Measurements from ENCODE around the gene NDUFS3.

Gene NDUFS3

GRCh38 chr11:47586098-47586855, 7.4 kb downstream of the NDUFS3 start, which contains the start of gene FAM180B:
Gene FAM180B, plus strand, starts transcription at chr11:47586678. Its CDS starts 91 bp downstream, at chr11:47586769.
- Histone ChIP-seq H3K27ac (ENCODE audit: extremely low read depth, low read depth, low read length) (no peak within 1 kb of the TSS), H3K36me3 (ENCODE audit: control insufficient read depth in 2 of 2, insufficient read depth in 1 of 2, low read length in 2 of 2) (peaks cover 14 to 41% of the 10 kb centered on the region in 2 experiments; a peak in 2 of 3 replicates), H3K9me3 (ENCODE audit: control insufficient read depth, insufficient read depth, low read depth, low read length) (no peaks in the 10 kb centered on the region), H3K4me3 (ENCODE audit: low read depth, low read length) (no peak within 1 kb of the TSS), H3K4me1 (ENCODE audit: control insufficient read depth, insufficient read depth, low read length) (no peaks in the 10 kb centered on the region)
- TF ChIP-seq ZSCAN18 (tag by site-specific recombination; IDR thresholded peaks at IDR 0.05) (no peak), GLIS1 (tag by site-specific recombination; IDR thresholded peaks at IDR 0.05) (0 out of 2 replicates have a peak, but pooled peaks have one; percentile 9)
- POLR2A ChIA-PET: interaction anchor here (0.8 kb wide), 1 partner anchor 10 kb away, joined by 3 read pairs; no protein-coding TSS in a partner anchor
- CTCF ChIA-PET: no interaction called here

- TF ChIP-seq ZFHX2 (tag by site-specific recombination; conservative IDR thresholded peaks at IDR 0.05): 0 out of 2 replicates have a peak, but pooled peaks have one; percentile 26
- no peak for TF ChIP-seq KLF10 (tag by site-specific recombination; IDR thresholded peaks at IDR 0.05)
- TF ChIP-seq, protein P1, sequence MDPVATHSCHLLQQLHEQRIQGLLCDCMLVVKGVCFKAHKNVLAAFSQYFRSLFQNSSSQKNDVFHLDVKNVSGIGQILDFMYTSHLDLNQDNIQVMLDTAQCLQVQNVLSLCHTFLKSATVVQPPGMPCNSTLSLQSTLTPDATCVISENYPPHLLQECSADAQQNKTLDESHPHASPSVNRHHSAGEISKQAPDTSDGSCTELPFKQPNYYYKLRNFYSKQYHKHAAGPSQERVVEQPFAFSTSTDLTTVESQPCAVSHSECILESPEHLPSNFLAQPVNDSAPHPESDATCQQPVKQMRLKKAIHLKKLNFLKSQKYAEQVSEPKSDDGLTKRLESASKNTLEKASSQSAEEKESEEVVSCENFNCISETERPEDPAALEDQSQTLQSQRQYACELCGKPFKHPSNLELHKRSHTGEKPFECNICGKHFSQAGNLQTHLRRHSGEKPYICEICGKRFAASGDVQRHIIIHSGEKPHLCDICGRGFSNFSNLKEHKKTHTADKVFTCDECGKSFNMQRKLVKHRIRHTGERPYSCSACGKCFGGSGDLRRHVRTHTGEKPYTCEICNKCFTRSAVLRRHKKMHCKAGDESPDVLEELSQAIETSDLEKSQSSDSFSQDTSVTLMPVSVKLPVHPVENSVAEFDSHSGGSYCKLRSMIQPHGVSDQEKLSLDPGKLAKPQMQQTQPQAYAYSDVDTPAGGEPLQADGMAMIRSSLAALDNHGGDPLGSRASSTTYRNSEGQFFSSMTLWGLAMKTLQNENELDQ (tag by site-specific recombination; IDR thresholded peaks at IDR 0.05; ENCODE audit: low read depth): no peak
- TF ChIP-seq, protein P2, sequence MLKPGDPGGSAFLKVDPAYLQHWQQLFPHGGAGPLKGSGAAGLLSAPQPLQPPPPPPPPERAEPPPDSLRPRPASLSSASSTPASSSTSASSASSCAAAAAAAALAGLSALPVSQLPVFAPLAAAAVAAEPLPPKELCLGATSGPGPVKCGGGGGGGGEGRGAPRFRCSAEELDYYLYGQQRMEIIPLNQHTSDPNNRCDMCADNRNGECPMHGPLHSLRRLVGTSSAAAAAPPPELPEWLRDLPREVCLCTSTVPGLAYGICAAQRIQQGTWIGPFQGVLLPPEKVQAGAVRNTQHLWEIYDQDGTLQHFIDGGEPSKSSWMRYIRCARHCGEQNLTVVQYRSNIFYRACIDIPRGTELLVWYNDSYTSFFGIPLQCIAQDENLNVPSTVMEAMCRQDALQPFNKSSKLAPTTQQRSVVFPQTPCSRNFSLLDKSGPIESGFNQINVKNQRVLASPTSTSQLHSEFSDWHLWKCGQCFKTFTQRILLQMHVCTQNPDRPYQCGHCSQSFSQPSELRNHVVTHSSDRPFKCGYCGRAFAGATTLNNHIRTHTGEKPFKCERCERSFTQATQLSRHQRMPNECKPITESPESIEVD (tag by site-specific recombination; IDR thresholded peaks at IDR 0.05): no peak
- no peak for TF ChIP-seq ZNF843 (tag by site-specific recombination; IDR thresholded peaks at IDR 0.05)
- TF ChIP-seq ZNF426 (tag by site-specific recombination; IDR thresholded peaks at IDR 0.05): no peak
- peak; percentile 84 for TF ChIP-seq WT1 (tag by site-specific recombination; IDR thresholded peaks at IDR 0.05)
- TF ChIP-seq, protein P3, sequence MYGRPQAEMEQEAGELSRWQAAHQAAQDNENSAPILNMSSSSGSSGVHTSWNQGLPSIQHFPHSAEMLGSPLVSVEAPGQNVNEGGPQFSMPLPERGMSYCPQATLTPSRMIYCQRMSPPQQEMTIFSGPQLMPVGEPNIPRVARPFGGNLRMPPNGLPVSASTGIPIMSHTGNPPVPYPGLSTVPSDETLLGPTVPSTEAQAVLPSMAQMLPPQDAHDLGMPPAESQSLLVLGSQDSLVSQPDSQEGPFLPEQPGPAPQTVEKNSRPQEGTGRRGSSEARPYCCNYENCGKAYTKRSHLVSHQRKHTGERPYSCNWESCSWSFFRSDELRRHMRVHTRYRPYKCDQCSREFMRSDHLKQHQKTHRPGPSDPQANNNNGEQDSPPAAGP (tag by site-specific recombination; IDR thresholded peaks at IDR 0.05): peak; percentile 91
- peak; percentile 58 for TF ChIP-seq ZNF335 (tag by site-specific recombination; conservative IDR thresholded peaks at IDR 0.05)
- TF ChIP-seq ZNF169 (tag by site-specific recombination; IDR thresholded peaks at IDR 0.05): no peak
- no peak for TF ChIP-seq ZBTB21 (tag by site-specific recombination; IDR thresholded peaks at IDR 0.05)
- TF ChIP-seq, protein P4, sequence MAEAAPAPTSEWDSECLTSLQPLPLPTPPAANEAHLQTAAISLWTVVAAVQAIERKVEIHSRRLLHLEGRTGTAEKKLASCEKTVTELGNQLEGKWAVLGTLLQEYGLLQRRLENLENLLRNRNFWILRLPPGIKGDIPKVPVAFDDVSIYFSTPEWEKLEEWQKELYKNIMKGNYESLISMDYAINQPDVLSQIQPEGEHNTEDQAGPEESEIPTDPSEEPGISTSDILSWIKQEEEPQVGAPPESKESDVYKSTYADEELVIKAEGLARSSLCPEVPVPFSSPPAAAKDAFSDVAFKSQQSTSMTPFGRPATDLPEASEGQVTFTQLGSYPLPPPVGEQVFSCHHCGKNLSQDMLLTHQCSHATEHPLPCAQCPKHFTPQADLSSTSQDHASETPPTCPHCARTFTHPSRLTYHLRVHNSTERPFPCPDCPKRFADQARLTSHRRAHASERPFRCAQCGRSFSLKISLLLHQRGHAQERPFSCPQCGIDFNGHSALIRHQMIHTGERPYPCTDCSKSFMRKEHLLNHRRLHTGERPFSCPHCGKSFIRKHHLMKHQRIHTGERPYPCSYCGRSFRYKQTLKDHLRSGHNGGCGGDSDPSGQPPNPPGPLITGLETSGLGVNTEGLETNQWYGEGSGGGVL (tag by site-specific recombination; IDR thresholded peaks at IDR 0.05): 0 out of 2 replicates have a peak, but pooled peaks have one; percentile 19
- H3K4me3 ChIP-seq (ENCODE audit: low read depth, low read length): no peak overlapping the region
- H3K27ac ChIP-seq (ENCODE audit: extremely low read depth, low read depth, low read length): no peak overlapping the region
- H3K36me3 ChIP-seq (ENCODE audit: control insufficient read depth in 2 of 2, insufficient read depth in 1 of 2, low read length in 2 of 2): peaks cover 13 to 32% of the 10 kb centered on the region in 2 experiments; a peak in 2 of 3 replicates
- no peaks in the 10 kb centered on the region for H3K4me1 ChIP-seq (ENCODE audit: control insufficient read depth, insufficient read depth, low read length)
- ChIA-PET CTCF (no interaction called here), POLR2A (no interaction called here)
- no peaks in the 10 kb centered on the region for H3K9me3 ChIP-seq (ENCODE audit: control insufficient read depth, insufficient read depth, low read depth, low read length)
Measured at GRCh38 chr11:47587039-47587716, 8.3 kb downstream of the NDUFS3 start.

Measured in HEK293 (cell line).